SK-N-MC (cell line): ENCODE data around the gene NDUFAF8.

Source experiments
- EZH2 ChIP-seq: fragments of 200-600 bp; sonication (generic); IDR thresholded peaks from one replicate; pipeline ENCODE4 v1.6.1; 2017; ENCODE audit warnings: antibody characterized with exemption
- POLR2AphosphoS5 ChIP-seq: IDR thresholded peaks from 2 replicates; pipeline ENCODE4 v1.6.1; 2012; ENCODE audit warnings: mild to moderate bottlenecking, low read depth, low read length, borderline replicate concordance

- TF ChIP-seq POLR2AphosphoS5, result no peak
- TF ChIP-seq EZH2, result no peak
Measured at GRCh38 chr17:81249223-81250040, 10.3 kb downstream of the NDUFAF8 start.
